ENCODE measurements around the gene FARP1.

The FARP1 gene

GRCh38 chr13:98313023-98313921 lies 170.4 kb downstream of the FARP1 start:
- Histone ChIP-seq H3K79me2 (ENCODE audit: control insufficient read depth, low read length) (no peaks in the 10 kb centered on the region), H3K9me2 (replicated peaks; ENCODE audit: control insufficient read depth, low read length) (no peaks in the 10 kb centered on the region), H3K4me2 (ENCODE audit: low read length) (no peak overlapping the region), H3K36me3 (ENCODE audit: control insufficient read depth, low read length) (no peaks in the 10 kb centered on the region), H4K20me1 (ENCODE audit: control insufficient read depth, insufficient read depth, low read depth, low read length) (no peaks in the 10 kb centered on the region), H3K27ac (ENCODE audit: low read depth, low read length) (no peak overlapping the region), H3K27me3 (ENCODE audit: control insufficient read depth, low read length) (no peaks in the 10 kb centered on the region), H3K4me1 (ENCODE audit: control insufficient read depth, low read length) (no peaks in the 10 kb centered on the region), H3K4me3 (ENCODE audit: low read length) (no peak overlapping the region), H3F3A (ENCODE audit: control insufficient read depth, insufficient read depth) (no peaks in the 10 kb centered on the region), H3K9me3 (ENCODE audit: control insufficient read depth, insufficient read depth, low read length) (no peaks in the 10 kb centered on the region)
- TF ChIP-seq EZH2phosphoT487 (IDR thresholded peaks at IDR 0.05; ENCODE audit: borderline replicate concordance, low read length) (no peak), CTCF (IDR thresholded peaks at IDR 0.05; ENCODE audit: low read depth, low read length, poor library complexity, severe bottlenecking) (no peak)

GRCh38 chr13:98313922-98314292 lies 171.0 kb downstream of the FARP1 start:
- Histone ChIP-seq H3K79me2 (ENCODE audit: control insufficient read depth, low read length) (no peaks in the 10 kb centered on the region), H3K27ac (ENCODE audit: low read depth, low read length) (no peak overlapping the region), H3K4me1 (ENCODE audit: control insufficient read depth, low read length) (no peaks in the 10 kb centered on the region), H3K36me3 (ENCODE audit: control insufficient read depth, low read length) (no peaks in the 10 kb centered on the region), H3K4me2 (ENCODE audit: low read length) (no peak overlapping the region), H3K27me3 (ENCODE audit: control insufficient read depth, low read length) (no peaks in the 10 kb centered on the region), H3K9me2 (replicated peaks; ENCODE audit: control insufficient read depth, low read length) (no peaks in the 10 kb centered on the region), H4K20me1 (ENCODE audit: control insufficient read depth, insufficient read depth, low read depth, low read length) (no peaks in the 10 kb centered on the region), H3K9me3 (ENCODE audit: control insufficient read depth, insufficient read depth, low read length) (no peaks in the 10 kb centered on the region), H3K4me3 (ENCODE audit: low read length) (no peak overlapping the region), H3F3A (ENCODE audit: control insufficient read depth, insufficient read depth) (no peaks in the 10 kb centered on the region)
- TF ChIP-seq CTCF (IDR thresholded peaks at IDR 0.05; ENCODE audit: low read depth, low read length, poor library complexity, severe bottlenecking): no peak
- no peak for TF ChIP-seq EZH2phosphoT487 (IDR thresholded peaks at IDR 0.05; ENCODE audit: borderline replicate concordance, low read length)

GRCh38 chr13:98315466-98315865 lies 172.6 kb downstream of the FARP1 start:
- H3K9me3 ChIP-seq (ENCODE audit: control insufficient read depth, insufficient read depth, low read length): no peaks in the 10 kb centered on the region
- no peaks in the 10 kb centered on the region for H3K4me1 ChIP-seq (ENCODE audit: control insufficient read depth, low read length)
- no peaks in the 10 kb centered on the region for H3K36me3 ChIP-seq (ENCODE audit: control insufficient read depth, low read length)
- no peak for TF ChIP-seq CTCF (IDR thresholded peaks at IDR 0.05; ENCODE audit: low read depth, low read length, poor library complexity, severe bottlenecking)
- H3K79me2 ChIP-seq (ENCODE audit: control insufficient read depth, low read length): no peaks in the 10 kb centered on the region
- no peak overlapping the region for H3K27ac ChIP-seq (ENCODE audit: low read depth, low read length)
- no peaks in the 10 kb centered on the region for H4K20me1 ChIP-seq (ENCODE audit: control insufficient read depth, insufficient read depth, low read depth, low read length)
- no peak overlapping the region for H3K4me3 ChIP-seq (ENCODE audit: low read length)
- no peaks in the 10 kb centered on the region for H3K9me2 ChIP-seq (replicated peaks; ENCODE audit: control insufficient read depth, low read length)
- no peaks in the 10 kb centered on the region for H3K27me3 ChIP-seq (ENCODE audit: control insufficient read depth, low read length)
- H3K4me2 ChIP-seq (ENCODE audit: low read length): no peak overlapping the region
- H3F3A ChIP-seq (ENCODE audit: control insufficient read depth, insufficient read depth): no peaks in the 10 kb centered on the region

All from DOHH2 (cell line).